HepG2 (cell line): Measurements from ENCODE around the gene CAMTA1. TPM values are rescaled to one million over a fixed set of nuclear protein-coding genes. Genes with fewer than 3 reads are reported as not detected.

Experiments used
- ATAC-seq: fragments of 200-7000 bp; cut with Tn5 transposase; 3 replicates; pipeline ENCODE4 v1.9.1; 2020; ENCODE audit warnings: mild to moderate bottlenecking, moderate library complexity
- BruUV-seq: library from RNA; stranded (reverse); fragments of 400-500 nt; replicated peaks from 2 replicates; lab custom pipeline; 2021; lab: Mats Ljungman, UMichigan
- CTCF ChIA-PET: fragments of 300-600 bp; formaldehyde crosslinking; extraction: SDS; loops from one replicate; lab custom pipeline; 2021; ENCODE audit warnings: low total read pairs, inconsistent platforms, low intra/inter-chr PET ratio; lab: Yijun Ruan, JAX
- POLR2A ChIA-PET: fragments of 350-600 bp; sonication (Branson Sonifier 250); formaldehyde crosslinking; loops from one replicate; lab custom pipeline; 2020; ENCODE audit warnings: antibody characterized with exemption, inconsistent platforms; lab: Yijun Ruan, JAX
- DNase-seq: peaks from one replicate; pipeline ENCODE4 v3.0.0-alpha.2; 2015; ENCODE audit warnings: low spot score
- FAIRE-seq: peaks from 3 replicates; lab custom pipeline; 2011; peaks lifted over from hg19 to GRCh38; lab: Jason Lieb, UNC
- H2AFZ ChIP-seq: one replicate; pipeline ENCODE4 v1.6.1; 2011; ENCODE audit warnings: low read length, inconsistent platforms
- H3K27ac ChIP-seq: fragments of 300-600 bp; 3 replicates; pipeline ENCODE4 v1.8.0; 2011; ENCODE audit warnings: mixed run types, mild to moderate bottlenecking, mixed read lengths, low read length, inconsistent platforms; ENCODE audit not compliant: insufficient read depth; ENCODE audit errors: extremely low read length
- H3K27me3 ChIP-seq, 2 experiments: fragments of 200-600 bp in 1 of 2; 2 replicates in 1 of 2; 3 replicates in 1 of 2; pipeline versions ENCODE4 v1.6.0 to v1.8.0; 2011; ENCODE audit warnings: low read length in 2 of 2, mild to moderate bottlenecking in 2 of 2, moderate library complexity in 2 of 2, inconsistent platforms in 1 of 2; ENCODE audit not compliant: insufficient read depth in 2 of 2, control insufficient read depth in 1 of 2
- H3K36me3 ChIP-seq, 2 experiments: fragments of 200-600 bp in 1 of 2; replicated peaks in 1 of 2; 2 replicates in 1 of 2; 3 replicates in 1 of 2; pipeline versions ENCODE4 v1.5.1 to v1.8.0; 2011; ENCODE audit warnings: low read length in 2 of 2, inconsistent platforms in 1 of 2; ENCODE audit not compliant: insufficient read depth in 2 of 2, control insufficient read depth in 1 of 2
- H3K4me1 ChIP-seq: 2 replicates; pipeline ENCODE4 v1.5.1; 2012; ENCODE audit warnings: low read length, inconsistent platforms; ENCODE audit not compliant: insufficient read depth
- H3K4me2 ChIP-seq: 2 replicates; pipeline ENCODE4 v1.6.0; 2011; ENCODE audit warnings: low read depth, low read length, inconsistent platforms
- H3K4me3 ChIP-seq, 3 experiments: fragments of 200-600 bp in 1 of 3; sonication (generic), shearing (Covaris generic) in 1 of 3; replicated peaks in 1 of 3; 2 replicates each; pipeline ENCODE4 v1.5.1; 2011 to 2016; ENCODE audit warnings: low read length in 3 of 3, inconsistent platforms in 2 of 3, low read depth in 2 of 3, mild to moderate bottlenecking in 2 of 3, control low read depth in 1 of 3, mixed read lengths in 1 of 3; ENCODE audit not compliant: insufficient read depth in 1 of 3
- H3K79me2 ChIP-seq: one replicate; pipeline ENCODE4 v1.6.1; 2011; ENCODE audit warnings: low read length, inconsistent platforms; ENCODE audit not compliant: insufficient read depth
- H3K9ac ChIP-seq: 2 replicates; pipeline ENCODE4 v1.6.0; 2011; ENCODE audit warnings: mild to moderate bottlenecking, low read depth, low read length, inconsistent platforms; ENCODE audit not compliant: insufficient read depth
- H3K9me3 ChIP-seq: 2 replicates; pipeline ENCODE4 v1.5.1; 2012; ENCODE audit warnings: mild to moderate bottlenecking, low read length
- H4K20me1 ChIP-seq: 2 replicates; pipeline ENCODE4 v1.6.0; 2011; ENCODE audit warnings: inconsistent platforms, mild to moderate bottlenecking, low read length, moderate library complexity; ENCODE audit not compliant: insufficient read depth
- ESRRA ChIP-seq: sonication (generic); formaldehyde crosslinking; IDR thresholded peaks from 2 replicates; pipeline ENCODE4 v1.5.1; 2020; ENCODE audit warnings: mild to moderate bottlenecking, low read depth, missing genetic modification reagents
- NCOA5 ChIP-seq: sonication (generic); formaldehyde crosslinking; IDR thresholded peaks from 2 replicates; pipeline ENCODE4 v1.4.0; 2020; ENCODE audit warnings: missing genetic modification reagents
- NFIC ChIP-seq: IDR thresholded peaks from 2 replicates; pipeline ENCODE4 v1.6.1; 2012; ENCODE audit warnings: mild to moderate bottlenecking, low read length, inconsistent platforms
- SOX5 ChIP-seq: IDR thresholded peaks from 2 replicates; pipeline ENCODE4 v1.6.1; 2016; ENCODE audit warnings: borderline replicate concordance
- TCF7L2 ChIP-seq: IDR thresholded peaks from 2 replicates; pipeline ENCODE4 v1.6.1; 2011; ENCODE audit warnings: mild to moderate bottlenecking, low read depth, low read length, moderate library complexity
- WGBS: methylation state at CpG from one replicate; pipeline ENCODE4 v1.1.6; 2017; ENCODE audit warnings: low lambda C conversion rate; 5-methylcytosine and 5-hydroxymethylcytosine counted together
- in situ Hi-C: cut with HindIII; loops from 2 replicates; pipeline ENCODE4 v1.10.0; 2017; ENCODE audit warnings: low pct_unique_long_range_greater_than_20kb; ENCODE audit not compliant: extremely low pct_ligation_motif_present
- intact Hi-C: fragments of 100-400 bp; cut with micrococcal nuclease; formaldehyde crosslinking; loops from one replicate; pipeline ENCODE4 v1.10.0; 2022; ENCODE audit not compliant: unreplicated experiment
- polyA plus RNA-seq, 8 experiments: library from polyadenylated mRNA; depleted of rRNA in 3 of 8; stranded (reverse) in 7 of 8; unstranded in 1 of 8; fragments of >200 nt; fragmentation: Illumina TruSeq in 4 of 8; extraction: Trizol in 4 of 8; gene quantifications; 2 replicates each; pipeline versions ENCODE4 v1.2.1 to v1.2.3, GENCODE V29; 2011 to 2016; ENCODE audit warnings: low read depth in 4 of 8, missing spikeins in 1 of 8, mixed read lengths in 1 of 8; ENCODE audit not compliant: insufficient read depth in 1 of 8
- total RNA-seq, 5 experiments: library from RNA; depleted of rRNA; stranded (reverse); fragments of >200 nt; fragmentation: Illumina TruSeq; extraction: Trizol; gene quantifications; 2 replicates each; pipeline ENCODE4 v1.2.3, GENCODE V29; 2016; ENCODE audit warnings: low read depth in 1 of 5
- TF ChIP-seq, protein P1 (sequence below): sonication (generic); formaldehyde crosslinking; IDR thresholded peaks from 2 replicates; pipeline ENCODE4 v1.4.0; 2020; ENCODE audit warnings: low read depth, mild to moderate bottlenecking, missing genetic modification reagents
- TF ChIP-seq, protein P2 (sequence below): sonication (generic); formaldehyde crosslinking; IDR thresholded peaks from 2 replicates; pipeline ENCODE4 v1.5.1; 2020; ENCODE audit warnings: mild to moderate bottlenecking, missing genetic modification reagents, moderate library complexity

The CAMTA1 gene
- total and polyA plus RNA-seq, 2 of the 13 experiments (the other 11 are each of a cell fraction or from before 2014, with no cell fraction given), result 25.0 to 36.4 TPM

DNA sequence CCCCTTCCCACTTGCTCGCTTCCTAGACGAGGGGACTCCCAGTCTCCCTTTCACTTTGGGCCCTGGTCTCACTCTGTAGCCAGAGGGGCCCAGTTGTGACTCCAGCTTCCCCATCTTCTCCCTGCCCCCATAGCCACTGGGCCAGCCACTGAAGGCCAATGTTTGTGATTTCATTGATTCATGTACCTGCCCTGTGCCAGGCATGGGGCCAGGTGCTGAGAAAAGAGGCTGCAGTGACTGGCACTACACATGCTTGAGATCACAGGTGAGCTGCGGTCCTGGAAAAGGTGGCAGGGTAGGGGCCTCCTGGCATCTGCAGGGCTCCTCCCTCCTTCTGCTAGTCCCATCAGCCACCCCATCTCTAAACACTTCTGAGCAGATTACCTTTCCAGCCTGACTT lies 640.5 kb downstream of the CAMTA1 start:
- Histone ChIP-seq H3K4me3 (no peak overlapping the region), H3K4me1 (no peaks in the 10 kb centered on the region), H4K20me1 (no peaks in the 10 kb centered on the region), H3K9ac (no peak overlapping the region), H3K27me3 (peaks cover 1 to 16% of the 10 kb centered on the region in 2 experiments; a peak in 4 of 5 replicates)
- ChIA-PET CTCF (no interaction called here), POLR2A (no interaction called here)
- in situ Hi-C loops (no loop called here), intact Hi-C loops (no loop called here)
- 28% methylated on average over 3 of the region's 3 CpGs for WGBS
- no peak for FAIRE-seq
- TF ChIP-seq NFIC (no peak), NCOA5 (CRISPR knock-in tag) (no peak), SOX5 (CRISPR knock-in tag) (no peak), ESRRA (CRISPR knock-in tag) (no peak), TCF7L2 (no peak)
- TF ChIP-seq, protein P1, sequence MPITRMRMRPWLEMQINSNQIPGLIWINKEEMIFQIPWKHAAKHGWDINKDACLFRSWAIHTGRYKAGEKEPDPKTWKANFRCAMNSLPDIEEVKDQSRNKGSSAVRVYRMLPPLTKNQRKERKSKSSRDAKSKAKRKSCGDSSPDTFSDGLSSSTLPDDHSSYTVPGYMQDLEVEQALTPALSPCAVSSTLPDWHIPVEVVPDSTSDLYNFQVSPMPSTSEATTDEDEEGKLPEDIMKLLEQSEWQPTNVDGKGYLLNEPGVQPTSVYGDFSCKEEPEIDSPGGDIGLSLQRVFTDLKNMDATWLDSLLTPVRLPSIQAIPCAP (CRISPR knock-in tag), result no peak
- TF ChIP-seq, protein P2, sequence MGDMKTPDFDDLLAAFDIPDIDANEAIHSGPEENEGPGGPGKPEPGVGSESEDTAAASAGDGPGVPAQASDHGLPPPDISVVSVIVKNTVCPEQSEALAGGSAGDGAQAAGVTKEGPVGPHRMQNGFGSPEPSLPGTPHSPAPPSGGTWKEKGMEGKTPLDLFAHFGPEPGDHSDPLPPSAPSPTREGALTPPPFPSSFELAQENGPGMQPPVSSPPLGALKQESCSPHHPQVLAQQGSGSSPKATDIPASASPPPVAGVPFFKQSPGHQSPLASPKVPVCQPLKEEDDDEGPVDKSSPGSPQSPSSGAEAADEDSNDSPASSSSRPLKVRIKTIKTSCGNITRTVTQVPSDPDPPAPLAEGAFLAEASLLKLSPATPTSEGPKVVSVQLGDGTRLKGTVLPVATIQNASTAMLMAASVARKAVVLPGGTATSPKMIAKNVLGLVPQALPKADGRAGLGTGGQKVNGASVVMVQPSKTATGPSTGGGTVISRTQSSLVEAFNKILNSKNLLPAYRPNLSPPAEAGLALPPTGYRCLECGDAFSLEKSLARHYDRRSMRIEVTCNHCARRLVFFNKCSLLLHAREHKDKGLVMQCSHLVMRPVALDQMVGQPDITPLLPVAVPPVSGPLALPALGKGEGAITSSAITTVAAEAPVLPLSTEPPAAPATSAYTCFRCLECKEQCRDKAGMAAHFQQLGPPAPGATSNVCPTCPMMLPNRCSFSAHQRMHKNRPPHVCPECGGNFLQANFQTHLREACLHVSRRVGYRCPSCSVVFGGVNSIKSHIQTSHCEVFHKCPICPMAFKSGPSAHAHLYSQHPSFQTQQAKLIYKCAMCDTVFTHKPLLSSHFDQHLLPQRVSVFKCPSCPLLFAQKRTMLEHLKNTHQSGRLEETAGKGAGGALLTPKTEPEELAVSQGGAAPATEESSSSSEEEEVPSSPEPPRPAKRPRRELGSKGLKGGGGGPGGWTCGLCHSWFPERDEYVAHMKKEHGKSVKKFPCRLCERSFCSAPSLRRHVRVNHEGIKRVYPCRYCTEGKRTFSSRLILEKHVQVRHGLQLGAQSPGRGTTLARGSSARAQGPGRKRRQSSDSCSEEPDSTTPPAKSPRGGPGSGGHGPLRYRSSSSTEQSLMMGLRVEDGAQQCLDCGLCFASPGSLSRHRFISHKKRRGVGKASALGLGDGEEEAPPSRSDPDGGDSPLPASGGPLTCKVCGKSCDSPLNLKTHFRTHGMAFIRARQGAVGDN (CRISPR knock-in tag), result no peak
- TF ChIP-seq, all 625 proteins: peak for 0
- ATAC-seq (no peak), DNase-seq (no peak)
- H3K79me2 ChIP-seq, result no peaks in the 10 kb centered on the region
- H3K36me3 ChIP-seq, result no peaks in the 10 kb centered on the region
- H3K9me3 ChIP-seq, result no peaks in the 10 kb centered on the region
- H3K27ac ChIP-seq, result no peak overlapping the region
- no peak overlapping the region for H3K4me2 ChIP-seq
- H2AFZ ChIP-seq, result no peak overlapping the region
- BruUV-seq, result no TSS peak
